Transverse colon (tissue), 4 donors: ENCODE data around the gene SOX5.

Source experiments
- POLR2A ChIP-seq: fragments of 450-650 bp; IDR thresholded peaks from one replicate; pipeline ENCODE4 v1.6.1; 2016; ENCODE audit warnings: antibody characterized with exemption, mild to moderate bottlenecking, moderate library complexity
- POLR2AphosphoS5 ChIP-seq, 3 donors: sonication (generic); formaldehyde crosslinking; IDR thresholded peaks; one replicate each; pipeline ENCODE4 v1.6.1; 2016; ENCODE audit warnings: antibody characterized with exemption in 3 of 3
- TF ChIP-seq, protein P1 (sequence below), 5 experiments: fragments of 200-600 bp in 3 of 5; fragments of 450-650 bp in 2 of 5; sonication (generic) in 3 of 5; IDR thresholded peaks; 1 replicate in 2 of 5; 2 replicates in 3 of 5; pipeline ENCODE4 v1.5.1; 2016 to 2017; ENCODE audit warnings: antibody characterized with exemption in 5 of 5, inconsistent platforms in 3 of 5, mild to moderate bottlenecking in 2 of 5, moderate library complexity in 1 of 5

DNA sequence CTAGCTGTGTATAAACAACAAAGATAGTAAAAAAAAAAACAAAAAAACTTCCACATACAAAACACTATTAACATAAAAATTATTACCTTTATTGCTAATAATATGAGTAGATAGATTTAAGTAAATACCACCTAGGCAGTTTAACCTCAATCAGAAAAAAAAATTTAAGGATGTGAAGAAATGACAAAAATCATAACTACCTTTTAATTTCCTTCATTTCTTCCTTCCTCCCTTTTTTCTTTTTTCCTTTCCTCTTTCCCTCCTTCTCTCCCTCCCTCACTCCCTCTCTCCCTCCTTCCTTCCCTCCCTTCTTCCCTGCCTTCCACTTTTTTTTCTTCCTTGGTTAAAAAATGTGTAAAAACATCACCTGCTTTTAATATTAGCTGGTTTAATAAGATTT lies 81.7 kb downstream of the SOX5 start:
- TF ChIP-seq, protein P1, sequence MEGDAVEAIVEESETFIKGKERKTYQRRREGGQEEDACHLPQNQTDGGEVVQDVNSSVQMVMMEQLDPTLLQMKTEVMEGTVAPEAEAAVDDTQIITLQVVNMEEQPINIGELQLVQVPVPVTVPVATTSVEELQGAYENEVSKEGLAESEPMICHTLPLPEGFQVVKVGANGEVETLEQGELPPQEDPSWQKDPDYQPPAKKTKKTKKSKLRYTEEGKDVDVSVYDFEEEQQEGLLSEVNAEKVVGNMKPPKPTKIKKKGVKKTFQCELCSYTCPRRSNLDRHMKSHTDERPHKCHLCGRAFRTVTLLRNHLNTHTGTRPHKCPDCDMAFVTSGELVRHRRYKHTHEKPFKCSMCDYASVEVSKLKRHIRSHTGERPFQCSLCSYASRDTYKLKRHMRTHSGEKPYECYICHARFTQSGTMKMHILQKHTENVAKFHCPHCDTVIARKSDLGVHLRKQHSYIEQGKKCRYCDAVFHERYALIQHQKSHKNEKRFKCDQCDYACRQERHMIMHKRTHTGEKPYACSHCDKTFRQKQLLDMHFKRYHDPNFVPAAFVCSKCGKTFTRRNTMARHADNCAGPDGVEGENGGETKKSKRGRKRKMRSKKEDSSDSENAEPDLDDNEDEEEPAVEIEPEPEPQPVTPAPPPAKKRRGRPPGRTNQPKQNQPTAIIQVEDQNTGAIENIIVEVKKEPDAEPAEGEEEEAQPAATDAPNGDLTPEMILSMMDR (IDR thresholded peaks at IDR 0.05): no peak
- TF ChIP-seq POLR2AphosphoS5 (IDR thresholded peaks at IDR 0.05) (no peak), POLR2A (no peak)
